RPMI8226 (cell line): ENCODE measurements around the gene ZMYND8.
"Not testable (repeated sequence)": the region's sequence is repeated elsewhere in the genome, so short reads cannot be mapped to it uniquely, and the experiment has no call there.

Source experiments
- DNase-seq: peaks from one replicate; pipeline ENCODE4 v3.0.0-alpha.2; 2015

The ZMYND8 gene

GRCh38 chr20:47284373-47284772, 72.1 kb downstream of the ZMYND8 start:
- DNase-seq: no peak

- DNase-seq: no peak
These were observed 73.1 kb downstream of the ZMYND8 start for GRCh38 chr20:47283411-47283810.

GRCh38 chr20:47282864-47283263, 73.6 kb downstream of the ZMYND8 start:
- DNase-seq: no peak

GRCh38 chr20:47281376-47281775, 75.1 kb downstream of the ZMYND8 start:
- no peak for DNase-seq

- no peak for DNase-seq
These were observed 75.8 kb downstream of the ZMYND8 start for GRCh38 chr20:47280668-47281067.

GRCh38 chr20:47280228-47280627, 76.3 kb downstream of the ZMYND8 start:
- no peak for DNase-seq

- no peak for DNase-seq
These were observed 77.6 kb downstream of the ZMYND8 start for GRCh38 chr20:47278907-47279348.

- not testable (repeated sequence) for DNase-seq
These were observed 79.0 kb downstream of the ZMYND8 start for GRCh38 chr20:47277535-47277872.

- DNase-seq: no peak
These were observed 79.5 kb downstream of the ZMYND8 start for GRCh38 chr20:47276851-47277534.

GRCh38 chr20:47276251-47276650, 80.2 kb downstream of the ZMYND8 start:
- DNase-seq: no peak

GRCh38 chr20:47275548-47275947, 81.0 kb downstream of the ZMYND8 start:
- no peak for DNase-seq

- DNase-seq: no peak
These were observed 81.9 kb downstream of the ZMYND8 start for GRCh38 chr20:47274401-47275108.

- no peak for DNase-seq
These were observed 82.8 kb downstream of the ZMYND8 start for GRCh38 chr20:47273591-47274235.

- DNase-seq: peak; percentile 66
These were observed 83.5 kb downstream of the ZMYND8 start for GRCh38 chr20:47272893-47273590.

GRCh38 chr20:47271046-47271615, 85.4 kb downstream of the ZMYND8 start:
- no peak for DNase-seq

GRCh38 chr20:47269309-47270165, 87.0 kb downstream of the ZMYND8 start:
- no peak for DNase-seq

- no peak for DNase-seq
These were observed 88.9 kb downstream of the ZMYND8 start for GRCh38 chr20:47267621-47268020.

GRCh38 chr20:47266847-47267515, 89.5 kb downstream of the ZMYND8 start:
- no peak for DNase-seq

GRCh38 chr20:47265984-47266383, 90.5 kb downstream of the ZMYND8 start:
- DNase-seq: no peak

- no peak for DNase-seq
These were observed 91.3 kb downstream of the ZMYND8 start for GRCh38 chr20:47265214-47265613.

GRCh38 chr20:47264137-47264769, 92.2 kb downstream of the ZMYND8 start:
- not testable (repeated sequence) for DNase-seq
